GM21423 (cell line): Measurements from ENCODE around the gene CADM1.

ENCODE experiments used
- ATAC-seq: cut with Tn5 transposase; IDR thresholded peaks from one replicate; pipeline ENCODE4 v1.9.1; 2021; ENCODE audit warnings: mild to moderate bottlenecking, moderate library complexity; ENCODE audit not compliant: unreplicated experiment

The CADM1 gene

DNA sequence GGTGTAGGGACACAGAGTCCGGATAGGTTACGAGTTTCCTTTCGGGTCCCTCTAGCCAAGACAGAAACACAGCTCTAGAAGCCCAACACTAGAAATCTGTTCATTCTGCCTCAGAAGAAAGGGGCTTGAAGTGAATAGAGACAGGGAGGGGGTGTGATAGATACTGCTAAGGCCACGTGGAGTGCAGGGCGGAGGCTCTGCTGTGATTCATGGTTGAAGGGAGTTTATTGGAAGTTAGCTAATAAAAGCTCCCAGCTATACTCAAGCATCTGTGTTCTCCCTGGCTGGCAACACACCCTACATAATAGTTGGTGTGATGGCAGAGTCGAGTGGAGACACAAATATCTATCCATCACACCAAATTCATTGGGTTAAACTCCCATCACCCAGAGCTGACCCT is 337.4 kb downstream of the CADM1 start:
- ATAC-seq: no peak

DNA sequence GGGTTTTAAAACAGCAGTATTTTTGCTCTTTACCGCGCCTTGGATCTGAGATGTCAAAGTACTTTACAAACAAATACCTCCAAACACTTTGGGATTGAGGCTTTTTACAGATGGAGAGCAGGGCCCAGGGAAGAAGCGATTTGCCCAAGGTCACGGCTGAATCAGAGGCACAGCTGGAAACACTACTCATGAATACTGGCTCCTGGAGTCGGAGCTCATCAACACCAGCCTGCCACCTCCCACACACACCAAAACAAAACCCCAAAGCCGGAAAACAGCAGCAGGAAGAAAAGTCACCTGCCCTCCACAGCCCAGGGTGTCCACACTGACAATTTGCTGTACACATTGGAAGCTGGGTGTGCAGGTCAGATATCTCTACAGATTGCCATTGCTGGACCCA is 339.4 kb downstream of the CADM1 start:
- ATAC-seq: no peak

DNA sequence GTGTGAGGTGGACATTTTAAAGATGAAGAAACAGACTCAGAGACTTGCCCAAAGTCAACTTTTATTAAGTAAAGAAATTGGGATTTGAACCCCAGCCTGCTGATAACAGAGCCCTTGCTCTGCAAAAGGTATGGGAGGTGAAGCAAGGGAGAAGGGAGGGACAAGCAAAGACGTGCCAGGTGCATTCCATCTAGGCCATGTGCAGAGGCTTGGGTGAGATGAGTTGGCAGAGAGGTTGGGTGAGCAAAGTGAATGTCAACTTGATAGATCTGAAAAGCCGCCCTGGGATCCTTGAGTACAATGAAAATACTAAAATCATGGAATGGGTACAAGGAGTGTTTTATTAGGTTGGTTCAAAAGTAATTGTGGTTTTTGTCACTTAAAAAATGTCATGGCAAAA is 341.3 kb downstream of the CADM1 start:
- ATAC-seq: no peak

DNA sequence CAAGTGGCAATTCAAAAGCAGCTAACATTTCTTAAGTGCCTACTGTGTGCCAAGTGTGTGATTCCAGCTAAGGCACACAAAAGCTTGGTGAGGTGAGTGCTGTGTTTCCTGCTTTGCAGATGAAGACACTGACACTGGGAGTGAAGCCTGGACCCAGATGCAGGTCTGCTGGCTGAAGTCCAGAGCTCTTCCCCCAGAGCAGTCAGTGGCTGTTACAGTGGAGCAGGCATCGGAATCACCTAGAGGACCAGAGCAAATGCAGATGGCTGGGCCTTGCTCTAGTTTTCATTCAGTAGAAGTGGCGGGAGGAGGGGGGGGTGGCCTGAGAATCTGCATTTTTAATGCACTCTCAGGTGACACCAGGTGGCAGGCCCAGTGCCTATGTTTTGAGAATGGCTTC is 342.3 kb downstream of the CADM1 start:
- no peak for ATAC-seq

DNA sequence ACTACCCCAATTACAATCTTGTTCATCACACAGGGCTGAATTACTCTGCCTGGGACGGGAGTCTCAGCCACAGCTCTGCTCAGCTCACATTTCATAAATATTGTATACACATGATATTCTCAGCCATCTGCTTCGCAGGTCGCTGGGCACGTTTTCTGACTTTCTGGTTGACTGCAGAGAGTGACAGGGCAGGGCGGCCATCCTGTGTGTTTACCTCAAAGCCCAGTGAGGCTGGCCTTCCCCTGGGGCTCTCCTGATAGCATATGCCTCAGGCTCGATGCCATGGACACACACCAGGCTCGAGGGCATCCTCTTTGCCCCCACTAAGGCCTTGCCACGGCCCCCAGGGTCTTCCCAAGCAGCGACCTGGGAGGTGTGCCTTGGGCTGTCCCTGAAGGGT is 345.0 kb downstream of the CADM1 start:
- no peak for ATAC-seq

DNA sequence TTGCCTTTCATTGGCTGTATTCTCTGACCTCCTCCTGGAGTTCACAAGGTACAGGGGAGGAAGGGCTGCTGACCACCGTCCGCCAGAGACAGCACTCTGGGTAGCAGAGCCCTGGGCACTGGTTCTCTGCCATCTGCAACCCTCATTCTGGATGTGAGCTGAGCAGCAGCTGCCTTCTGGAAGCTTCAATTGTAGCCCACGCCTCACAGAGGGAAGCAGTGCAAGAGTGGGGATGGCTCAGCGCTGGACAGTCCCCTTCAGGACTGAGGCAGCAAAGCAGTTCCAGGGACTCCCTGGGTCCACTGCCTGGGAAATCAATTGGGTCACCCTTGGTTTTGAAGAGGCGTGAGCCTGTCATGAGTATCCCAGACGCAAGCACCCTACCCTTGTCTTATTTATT is 346.2 kb downstream of the CADM1 start:
- ATAC-seq: no peak

DNA sequence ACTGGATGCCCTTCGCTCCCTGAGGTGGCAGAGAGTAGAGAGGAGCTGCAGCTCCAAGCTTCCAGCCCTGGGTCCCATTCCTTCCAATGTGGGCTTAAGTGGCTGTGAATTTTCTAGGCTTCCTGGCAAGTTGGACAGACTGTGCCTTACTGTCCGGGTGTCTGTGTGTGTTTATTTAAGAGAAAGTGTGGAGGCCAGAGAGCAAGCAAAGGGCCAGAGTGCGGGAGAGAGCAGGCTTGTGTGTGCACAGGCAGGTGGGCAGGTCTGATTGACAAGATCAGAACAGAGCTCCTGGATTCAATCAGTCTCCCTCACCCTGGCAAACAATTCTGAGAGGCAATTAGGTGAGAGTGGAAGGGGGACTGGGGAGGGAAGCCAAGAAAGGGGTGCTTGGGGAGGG is 347.0 kb downstream of the CADM1 start:
- no peak for ATAC-seq

DNA sequence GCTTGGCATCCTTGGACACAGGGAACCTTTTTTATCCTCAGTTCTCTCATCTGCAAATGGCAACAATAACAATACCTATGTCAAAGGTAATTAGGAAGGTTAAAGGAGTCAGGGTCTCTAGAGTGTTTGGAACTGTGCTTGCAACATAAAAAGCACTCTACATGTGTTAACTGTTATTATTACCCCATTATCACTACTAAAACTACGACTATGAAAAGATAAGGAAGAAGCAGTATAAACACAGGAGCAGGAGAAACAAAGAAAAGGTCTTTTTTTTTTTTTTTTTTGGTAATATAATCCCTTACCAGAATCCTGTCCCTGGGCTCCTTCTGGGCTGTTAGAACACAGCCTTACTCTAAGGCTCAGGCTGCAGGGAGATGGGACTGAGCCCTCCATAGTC is 348.2 kb downstream of the CADM1 start:
- no peak for ATAC-seq

DNA sequence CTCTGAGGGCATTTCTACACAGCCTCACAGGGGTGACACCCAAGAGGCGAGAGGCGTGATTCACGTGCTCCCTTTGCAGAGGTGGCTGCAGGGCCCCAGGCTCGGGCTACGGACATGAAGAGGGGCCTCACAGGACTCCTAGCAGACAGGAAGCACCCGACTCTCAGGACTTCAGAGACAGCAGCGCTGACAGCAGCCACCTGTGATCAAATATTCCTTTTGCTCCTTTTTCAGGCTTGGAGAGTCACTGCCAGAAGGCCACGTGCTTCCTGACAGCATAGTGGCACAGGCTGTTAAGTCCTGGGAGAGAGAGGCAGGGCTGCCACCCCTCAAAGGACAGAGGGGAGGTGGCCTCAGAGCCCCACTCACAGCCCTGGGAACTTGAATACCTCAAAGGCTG is 348.9 kb downstream of the CADM1 start:
- no peak for ATAC-seq

DNA sequence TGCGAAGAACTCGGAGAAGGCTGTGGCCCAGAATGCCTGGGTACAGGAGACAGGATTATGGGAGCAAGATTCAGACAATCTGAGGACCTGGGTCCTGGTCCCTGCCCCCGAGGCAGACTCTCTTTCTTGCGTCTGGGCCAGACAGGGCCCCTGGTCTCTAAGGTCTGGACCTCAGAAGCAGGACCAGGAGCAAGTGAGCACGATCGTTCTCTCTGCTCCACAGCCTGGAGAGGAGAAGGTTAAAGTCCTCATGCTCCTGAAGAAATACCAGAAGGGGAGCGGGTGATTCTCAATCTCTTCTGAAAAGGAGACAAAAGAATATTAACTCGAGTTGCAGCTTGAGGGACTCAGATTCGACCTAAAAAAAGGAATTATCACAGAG is 349.9 kb downstream of the CADM1 start:
- no peak for ATAC-seq

DNA sequence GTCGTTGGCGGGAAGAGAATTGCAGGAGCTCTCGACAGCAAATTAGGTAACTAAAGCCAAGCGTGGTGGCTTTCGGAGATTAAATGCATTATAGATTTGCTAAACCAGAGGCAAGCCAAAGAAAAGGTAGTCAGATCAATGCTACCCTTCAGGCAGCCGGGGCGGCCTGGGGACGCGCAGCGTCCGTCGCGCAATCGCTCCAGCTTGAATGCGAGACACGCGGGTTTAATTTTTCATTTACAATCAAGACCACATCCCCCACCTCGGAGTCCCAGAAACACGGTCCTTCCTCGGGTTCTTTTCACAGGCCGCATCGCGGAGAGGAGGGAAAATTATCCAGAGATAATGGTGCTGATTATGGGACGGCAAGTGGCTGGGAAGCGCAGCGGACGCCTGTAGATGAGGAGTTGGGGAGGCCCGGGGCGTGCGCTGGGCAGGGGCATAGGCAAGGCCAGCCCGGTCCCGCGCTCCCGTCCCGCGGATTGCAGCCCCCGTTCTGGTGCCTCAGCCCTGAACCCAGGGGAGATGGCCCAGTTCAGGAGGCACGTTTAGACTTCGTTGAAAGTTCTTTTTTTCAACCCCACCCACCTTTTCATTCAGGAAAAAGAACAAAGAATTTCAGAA is 350.4 kb downstream of the CADM1 start:
- ATAC-seq: no peak

DNA sequence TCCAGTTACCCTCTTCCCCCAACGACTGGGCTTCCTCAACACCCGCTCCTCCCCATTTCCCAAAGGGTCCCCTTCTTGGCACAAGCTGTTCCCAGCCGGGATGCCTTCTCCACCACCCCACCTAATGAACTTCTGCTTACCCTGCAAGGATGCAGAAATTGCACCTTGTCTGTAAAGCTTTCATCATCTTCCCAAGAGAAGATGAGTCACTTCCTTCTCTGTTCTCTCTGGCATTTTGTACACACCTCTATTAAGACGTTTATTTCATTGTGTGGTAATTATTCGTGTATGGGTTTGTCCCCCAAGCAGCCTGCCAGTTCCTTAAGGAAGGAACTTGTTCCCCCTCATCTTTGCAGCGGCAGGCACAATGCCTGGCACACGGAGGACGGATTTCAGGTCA is 351.1 kb downstream of the CADM1 start:
- no peak for ATAC-seq

DNA sequence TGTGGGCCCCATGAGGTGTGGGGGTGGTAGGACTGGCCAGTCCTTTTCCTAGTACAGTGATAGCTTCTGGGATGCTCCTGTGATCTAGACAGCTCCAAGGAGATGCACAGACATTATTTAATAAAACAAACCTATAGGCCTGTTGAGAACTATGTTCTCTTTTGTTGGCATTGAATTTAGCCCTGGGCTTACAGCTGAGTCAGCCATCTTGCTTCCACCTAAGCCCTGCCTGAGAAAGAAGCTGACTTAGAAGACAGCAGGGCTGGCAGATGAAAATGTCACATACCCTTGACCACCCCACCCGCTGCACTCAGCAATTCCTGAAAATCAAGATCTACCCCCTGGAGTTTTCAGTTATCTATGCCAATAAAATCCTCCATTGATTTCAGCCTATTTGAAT is 353.2 kb downstream of the CADM1 start:
- no peak for ATAC-seq

DNA sequence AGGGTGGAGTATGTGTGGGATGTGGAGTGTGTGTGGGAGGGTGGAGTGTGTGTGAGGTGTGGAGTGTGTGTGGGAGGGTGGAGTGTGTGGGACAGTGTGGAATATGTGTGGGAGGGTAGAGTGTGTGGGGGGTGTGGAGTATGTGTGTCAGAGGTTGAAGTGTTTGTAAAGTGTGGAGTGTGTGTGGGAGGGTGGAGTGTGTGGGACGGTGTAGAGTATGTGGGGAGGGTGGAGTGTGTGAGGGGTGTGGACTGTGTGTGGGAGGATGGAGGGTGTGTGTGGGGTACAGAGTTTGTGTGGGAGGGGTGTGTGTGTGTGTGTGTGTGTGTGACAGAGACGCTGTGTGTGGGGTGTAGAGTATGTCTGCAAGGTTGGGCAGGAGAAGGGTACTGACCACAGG is 355.5 kb downstream of the CADM1 start:
- no peak for ATAC-seq

DNA sequence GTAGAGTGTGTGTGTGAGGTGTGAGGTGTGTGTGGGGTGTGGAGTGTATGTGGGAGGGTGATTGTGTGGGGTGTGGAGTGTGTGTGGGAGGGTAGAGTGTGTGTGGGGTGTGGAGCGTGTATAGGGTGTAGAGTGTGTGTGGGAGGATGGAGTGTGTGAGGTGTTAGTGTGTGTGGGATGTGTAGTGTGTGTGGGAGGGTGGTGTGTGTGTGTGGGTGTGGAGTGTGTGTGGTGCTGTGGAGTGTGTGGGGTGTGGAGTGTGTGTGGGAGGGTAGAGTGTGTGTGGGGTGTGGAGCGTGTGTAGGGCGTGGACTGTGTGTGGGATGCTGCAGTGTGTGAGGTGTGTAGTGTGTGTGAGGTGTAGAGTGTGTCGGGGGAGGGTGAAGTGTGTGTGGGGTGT is 356.1 kb downstream of the CADM1 start:
- ATAC-seq: no peak

DNA sequence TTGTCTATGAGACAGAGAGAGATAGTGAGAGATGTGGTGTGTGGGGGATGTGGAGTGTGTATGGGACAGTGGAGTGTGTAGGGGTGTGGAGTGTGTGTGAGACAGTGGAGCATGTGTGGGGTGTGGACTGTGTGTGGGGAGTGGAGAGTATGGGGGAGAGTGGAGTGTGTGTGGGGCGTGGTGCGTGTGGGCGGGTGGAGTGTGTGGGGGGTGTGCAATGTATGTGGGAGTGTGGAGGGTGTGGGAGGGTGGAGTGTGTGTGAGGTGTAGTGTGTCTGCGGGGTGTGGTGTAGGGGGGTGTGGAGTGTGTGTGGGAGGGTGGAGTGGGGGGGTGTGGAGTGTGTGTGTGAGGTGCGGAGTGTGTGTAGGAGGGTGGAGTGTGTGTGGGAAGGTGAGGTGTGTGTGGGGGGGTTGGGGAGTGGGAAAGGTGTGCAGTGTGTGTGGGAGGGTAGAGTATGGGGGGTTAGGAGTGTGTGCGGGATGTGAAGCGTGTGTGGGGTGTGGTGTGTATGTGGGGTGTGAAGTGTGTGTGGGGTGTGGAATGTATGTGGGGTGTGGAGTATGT is 356.9 kb downstream of the CADM1 start:
- ATAC-seq: no peak

DNA sequence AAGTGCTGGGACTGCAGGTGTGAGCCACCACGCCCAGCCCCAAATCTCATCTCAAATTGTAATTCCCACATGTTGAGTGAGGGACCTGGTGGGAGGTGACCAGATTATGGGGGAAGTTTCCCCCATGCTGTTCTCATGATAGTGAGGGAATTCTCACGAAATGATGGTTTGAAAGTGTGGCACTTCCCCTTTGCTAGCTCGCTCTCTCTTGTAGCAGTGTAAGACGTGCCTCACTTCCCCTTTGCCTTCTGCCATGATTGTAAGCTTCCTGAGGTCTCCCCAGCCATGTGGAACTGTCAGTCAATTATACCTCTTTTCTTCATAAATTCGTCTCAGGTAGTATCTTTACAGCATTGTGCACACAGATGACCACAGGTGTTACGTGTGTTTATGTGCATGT is 357.8 kb downstream of the CADM1 start:
- no peak for ATAC-seq

DNA sequence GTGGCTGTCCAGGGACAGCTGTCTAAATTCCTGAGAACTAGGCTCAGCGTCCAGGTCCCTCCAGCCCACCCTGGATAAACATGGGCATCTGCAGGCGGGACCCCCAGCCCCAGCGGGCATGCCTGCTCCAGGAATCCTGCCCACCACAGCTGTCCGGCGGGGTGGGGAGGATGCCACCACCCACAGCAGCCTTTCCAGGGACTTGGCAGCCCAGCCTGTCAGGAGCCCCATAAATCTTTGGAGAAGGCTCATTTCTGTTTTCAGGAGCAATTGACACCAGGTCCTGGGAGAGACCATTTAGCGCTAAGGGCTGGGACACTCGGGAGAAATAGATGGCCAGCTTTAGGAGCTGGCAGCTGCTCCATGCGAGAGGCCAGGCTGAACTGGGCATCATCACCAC is 358.9 kb downstream of the CADM1 start:
- no peak for ATAC-seq

DNA sequence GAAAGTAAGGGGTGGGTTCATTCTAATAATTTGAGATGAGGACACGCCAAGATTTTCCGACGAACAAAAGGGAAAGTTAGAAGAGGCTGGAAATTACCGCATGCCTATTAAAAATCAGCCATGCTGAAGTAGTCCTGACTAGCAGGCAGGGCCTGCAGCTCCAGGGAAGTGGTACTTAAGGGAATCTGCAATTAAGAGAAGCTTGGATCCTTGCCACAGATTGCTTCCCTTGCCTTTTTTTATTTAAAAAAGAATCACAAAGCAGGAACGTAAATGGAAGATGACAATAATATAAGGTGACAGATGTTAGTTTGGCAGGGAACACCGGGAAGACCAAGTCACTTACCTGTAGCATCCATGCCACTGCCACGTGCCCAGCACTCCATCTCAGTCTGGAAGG is 359.3 kb downstream of the CADM1 start:
- ATAC-seq: no peak

DNA sequence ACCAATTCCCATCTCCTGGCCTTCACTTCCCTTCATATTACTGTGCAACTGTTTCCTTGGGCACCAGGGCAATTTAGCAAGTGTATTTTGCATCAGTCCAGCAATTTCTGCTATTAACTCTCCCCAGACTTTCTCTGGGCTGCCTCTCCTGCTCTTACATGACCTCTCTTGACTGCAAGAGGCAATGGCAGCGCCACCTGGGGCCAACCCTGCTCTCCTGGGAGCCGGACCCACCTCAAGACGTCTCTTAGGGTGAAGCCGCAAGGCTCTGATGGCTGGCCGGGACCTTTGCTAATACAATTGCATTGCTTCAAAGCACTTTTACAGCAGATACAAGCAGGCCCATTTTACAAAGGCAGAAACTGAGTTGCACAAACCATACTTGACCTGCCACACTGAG is 360.2 kb downstream of the CADM1 start:
- no peak for ATAC-seq

DNA sequence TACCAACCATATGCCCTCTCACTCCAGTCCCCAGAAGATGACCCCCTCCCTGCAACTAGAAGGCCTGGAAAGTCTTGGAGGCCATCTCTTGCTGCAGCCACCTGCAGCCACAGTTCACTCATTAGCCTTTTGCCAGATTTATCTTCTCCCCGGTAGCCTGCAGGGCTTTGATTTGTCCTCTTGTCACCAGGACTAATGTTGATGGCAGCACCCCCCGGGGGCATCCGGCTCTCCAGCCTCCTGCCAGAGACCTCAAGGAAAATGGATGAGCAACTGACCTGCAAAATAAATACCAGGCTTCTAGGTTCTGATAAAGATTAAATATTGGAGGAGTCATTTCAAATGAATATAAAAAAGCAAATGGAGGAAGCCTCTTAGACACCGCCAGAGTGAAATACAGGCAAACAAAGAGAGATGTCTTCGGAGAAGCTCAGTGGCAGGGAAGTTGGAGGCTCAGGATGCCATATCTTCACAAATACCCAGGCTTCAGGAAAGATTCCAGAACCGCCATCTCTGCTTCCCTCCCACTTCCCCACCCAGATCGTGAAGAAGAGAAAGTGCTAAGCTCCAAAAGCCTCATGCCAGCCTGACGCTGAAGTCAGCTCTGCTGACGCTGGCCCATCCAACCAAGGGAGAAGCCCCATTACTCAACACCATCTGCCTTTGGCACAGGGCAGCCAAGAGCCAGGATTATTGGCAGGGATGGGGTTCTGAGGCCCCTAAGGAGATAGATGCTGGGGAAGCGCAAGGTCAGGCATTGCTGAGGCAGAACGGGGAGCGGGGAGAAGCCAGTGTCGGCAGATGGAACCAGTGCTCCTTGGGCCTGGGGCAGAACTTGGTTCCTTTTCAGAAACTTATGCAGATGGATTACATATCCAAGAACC is 362.7 kb downstream of the CADM1 start:
- ATAC-seq: no peak

DNA sequence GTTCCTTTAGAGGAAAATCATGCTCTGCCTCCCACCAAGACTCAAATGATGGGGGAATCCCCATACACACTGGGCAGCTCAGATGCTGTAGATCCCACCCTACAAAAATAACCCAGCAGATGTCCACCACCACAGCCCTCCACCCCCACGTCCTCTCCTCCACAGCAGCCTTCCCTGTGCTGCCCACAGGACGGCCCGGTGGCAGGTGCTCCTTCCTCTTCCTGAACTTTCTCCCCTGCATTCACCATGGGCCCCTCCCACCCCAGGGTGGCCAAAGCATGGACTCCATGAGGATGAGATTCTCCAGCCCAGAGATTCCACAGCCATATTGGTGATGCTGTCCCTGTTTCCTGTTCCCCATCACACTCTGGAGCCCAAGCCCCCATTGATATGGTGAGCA is 368.3 kb downstream of the CADM1 start:
- ATAC-seq: no peak
